Stimulated activated CD8-positive, alpha-beta memory T cell treated with anti-CD3 and anti-CD28 coated beads, Interleukin-4, amount 100 ng/mL, for 24 hours (primary cell): Measurements from ENCODE around the gene CTXN3.
"Not testable (repeated sequence)": the region's sequence is repeated elsewhere in the genome, so short reads cannot be mapped to it uniquely, and the experiment has no call there.

Source experiments
- DNase-seq: peaks from one replicate; pipeline ENCODE4 v3.0.0-alpha.2; 2020; ENCODE audit warnings: low read depth

The CTXN3 gene

GRCh38 chr5:127650649-127651048 is 1.8 kb downstream of the CTXN3 start:
- no peak for DNase-seq

DNA sequence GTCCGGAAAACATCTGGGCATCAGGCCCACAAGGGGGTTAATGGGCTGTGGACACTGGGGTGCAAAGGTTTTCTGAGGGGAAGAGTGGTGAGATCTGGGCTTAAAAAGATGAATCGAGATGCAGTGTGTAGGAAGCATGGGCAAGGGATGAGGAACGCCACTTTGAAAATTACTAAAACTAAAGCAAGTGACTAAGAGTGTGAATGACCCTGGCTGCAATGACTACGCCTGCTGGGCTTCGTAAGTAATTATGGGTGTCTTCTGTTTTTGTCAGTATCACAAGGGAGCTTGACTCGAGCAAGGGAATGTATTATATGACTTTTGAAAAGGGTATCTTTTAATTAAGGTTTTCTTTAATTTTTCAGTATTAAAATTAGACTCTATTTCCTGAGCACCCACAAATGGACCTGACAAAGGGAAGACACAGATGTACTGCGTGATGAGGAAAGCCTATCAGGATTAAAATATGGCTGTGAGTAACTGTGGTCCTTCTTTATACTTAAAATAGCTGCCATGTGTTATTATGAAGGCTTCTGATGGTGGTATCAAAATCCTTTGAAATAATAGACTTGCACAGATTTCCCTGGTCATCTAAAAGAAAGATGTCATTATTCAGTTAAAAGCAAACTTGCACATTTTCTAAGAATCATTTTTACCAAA is 4.2 kb downstream of the CTXN3 start:
- DNase-seq: no peak

DNA sequence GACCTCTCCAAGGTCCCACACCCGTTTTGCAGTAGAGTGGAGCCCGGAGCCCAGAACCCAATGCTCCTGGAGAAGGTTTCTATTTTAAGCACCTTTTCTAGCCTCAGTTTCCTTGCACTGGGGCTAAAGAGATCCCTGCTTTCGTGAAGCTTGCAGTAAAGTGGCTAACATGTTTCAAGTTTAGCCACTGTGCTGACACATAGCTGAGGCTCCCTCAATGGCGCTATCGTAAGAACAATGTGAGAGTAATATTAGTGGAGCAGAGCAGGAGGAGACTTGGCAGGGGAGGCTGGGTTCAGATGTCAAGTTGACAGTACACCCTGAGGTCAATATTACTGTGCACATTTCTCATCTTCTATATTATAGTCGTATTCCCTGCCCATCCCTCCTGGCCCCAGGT is 7.9 kb downstream of the CTXN3 start:
- DNase-seq: no peak

DNA sequence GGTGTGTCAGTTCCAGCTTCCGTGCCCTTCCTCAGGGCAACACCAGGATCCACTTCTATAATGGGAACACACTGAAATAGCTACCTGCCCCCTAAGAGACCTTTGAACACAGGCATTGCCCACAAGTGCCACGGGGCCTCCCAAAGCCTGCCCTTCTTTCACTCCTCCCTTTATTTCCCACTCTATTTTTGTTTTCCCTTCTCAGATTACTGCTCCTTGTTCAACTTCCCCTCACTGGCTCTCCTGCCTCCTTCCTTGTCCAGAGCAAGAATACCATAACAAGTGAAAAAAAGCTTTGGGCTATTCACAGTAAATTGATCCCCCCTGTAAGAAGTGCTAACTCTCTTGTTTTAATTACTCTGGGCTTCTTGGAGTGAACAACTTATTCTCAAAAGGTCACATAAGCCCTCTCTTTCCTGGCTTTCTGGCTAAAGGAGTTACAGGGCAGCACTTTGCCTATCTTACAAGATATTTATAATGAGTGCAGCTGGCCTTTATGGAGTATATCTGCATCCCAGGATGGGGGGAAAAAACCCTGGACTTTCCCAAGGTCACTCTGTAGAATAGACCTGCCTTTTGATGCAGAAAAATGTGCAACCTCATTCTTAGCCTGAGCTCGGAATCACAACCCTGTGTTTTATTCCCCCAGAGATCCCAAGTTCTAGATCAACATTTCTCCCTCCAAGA is 11.3 kb downstream of the CTXN3 start:
- DNase-seq: no peak

DNA sequence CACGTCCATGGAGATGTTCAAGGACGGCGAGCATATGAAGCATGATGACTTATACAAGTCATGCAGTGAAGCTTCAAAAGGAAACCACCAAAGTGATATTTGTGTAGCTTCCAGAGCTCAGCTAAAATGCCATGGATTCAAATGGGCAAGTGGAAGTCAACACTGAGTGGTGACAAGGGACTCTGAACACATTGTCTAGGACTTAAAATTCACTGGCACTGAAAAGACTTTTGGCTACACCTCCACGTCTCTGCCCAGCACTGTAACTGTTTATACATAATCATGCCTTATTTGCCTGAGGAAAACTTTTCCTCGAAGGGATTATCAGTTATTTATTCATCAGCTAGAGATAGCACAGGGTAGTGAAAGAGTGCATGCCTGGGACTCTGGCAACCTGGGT is 15.2 kb downstream of the CTXN3 start:
- DNase-seq: no peak

DNA sequence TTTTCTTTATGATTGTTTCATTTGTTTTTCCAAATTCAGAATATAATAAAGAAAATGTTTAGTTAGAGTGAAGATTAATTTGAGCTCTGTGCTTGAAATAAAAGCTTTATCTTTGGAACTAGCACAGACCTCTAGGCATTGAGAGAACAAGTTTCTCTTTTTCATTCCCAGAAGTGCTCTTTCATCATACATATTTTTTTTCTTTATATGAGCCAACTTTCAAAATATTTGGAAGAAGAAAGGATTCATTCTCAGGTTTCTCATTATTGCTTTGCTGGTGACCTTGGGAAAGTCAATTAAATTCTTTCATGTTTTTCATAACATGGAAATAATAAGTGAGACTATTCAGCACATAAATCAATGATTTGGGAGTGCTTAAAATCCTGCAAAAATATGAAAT is 16.8 kb downstream of the CTXN3 start:
- no peak for DNase-seq

- DNase-seq: no peak
These were observed 17.3 kb downstream of the CTXN3 start for GRCh38 chr5:127666043-127666716.

GRCh38 chr5:127667926-127668325 is 19.0 kb downstream of the CTXN3 start:
- no peak for DNase-seq

- no peak for DNase-seq
These were observed 22.3 kb downstream of the CTXN3 start for GRCh38 chr5:127671218-127671617.

DNA sequence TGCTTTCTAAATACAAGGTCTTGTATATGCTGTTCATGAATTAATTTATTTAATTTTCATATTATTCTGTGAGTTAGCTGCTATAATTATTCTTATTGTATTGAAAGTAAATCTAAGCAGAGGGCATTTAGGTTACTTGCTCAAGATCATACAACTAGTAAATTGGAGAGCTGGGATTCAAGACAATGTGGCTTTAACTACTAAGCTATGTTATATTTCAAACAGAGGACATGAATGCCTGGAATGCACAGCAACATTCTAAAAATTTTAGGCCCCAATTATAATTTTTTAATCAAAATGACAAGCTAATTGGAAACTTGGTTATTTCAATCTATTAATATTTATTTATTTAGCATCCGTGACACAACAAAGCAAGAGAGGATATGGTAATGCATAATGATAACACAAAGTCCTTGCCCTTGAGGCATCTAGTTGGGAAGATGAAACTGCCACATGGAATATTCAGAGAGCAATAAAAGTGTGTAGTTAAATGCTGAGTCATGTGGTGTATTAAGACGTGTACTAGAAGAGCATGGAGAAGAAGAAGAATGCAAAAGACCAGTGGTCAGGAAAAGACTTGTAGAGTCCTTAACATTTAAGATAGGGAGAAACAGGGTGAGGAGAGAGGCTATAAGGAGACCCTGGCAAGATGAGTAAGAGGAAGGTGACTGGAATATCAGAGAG is 24.4 kb downstream of the CTXN3 start:
- DNase-seq: no peak

DNA sequence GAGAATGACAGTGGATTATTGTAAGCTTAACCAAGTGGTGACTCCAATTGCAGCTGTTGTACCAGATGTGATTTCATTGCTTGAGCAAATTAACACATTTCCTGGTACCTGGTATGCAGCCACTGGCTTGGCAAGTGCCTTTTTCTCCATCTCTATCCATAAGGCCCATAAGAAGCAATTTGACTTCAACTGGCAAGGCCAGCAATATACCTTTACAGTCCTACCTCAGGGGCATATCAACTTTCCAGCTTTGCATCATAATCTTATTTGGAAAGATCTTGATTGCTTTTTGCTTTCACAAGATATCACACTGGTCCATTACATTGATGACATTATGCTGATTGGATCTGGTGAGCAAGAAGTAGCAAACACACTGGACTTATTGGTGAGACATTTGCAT is 28.1 kb downstream of the CTXN3 start:
- not testable (repeated sequence) for DNase-seq

DNA sequence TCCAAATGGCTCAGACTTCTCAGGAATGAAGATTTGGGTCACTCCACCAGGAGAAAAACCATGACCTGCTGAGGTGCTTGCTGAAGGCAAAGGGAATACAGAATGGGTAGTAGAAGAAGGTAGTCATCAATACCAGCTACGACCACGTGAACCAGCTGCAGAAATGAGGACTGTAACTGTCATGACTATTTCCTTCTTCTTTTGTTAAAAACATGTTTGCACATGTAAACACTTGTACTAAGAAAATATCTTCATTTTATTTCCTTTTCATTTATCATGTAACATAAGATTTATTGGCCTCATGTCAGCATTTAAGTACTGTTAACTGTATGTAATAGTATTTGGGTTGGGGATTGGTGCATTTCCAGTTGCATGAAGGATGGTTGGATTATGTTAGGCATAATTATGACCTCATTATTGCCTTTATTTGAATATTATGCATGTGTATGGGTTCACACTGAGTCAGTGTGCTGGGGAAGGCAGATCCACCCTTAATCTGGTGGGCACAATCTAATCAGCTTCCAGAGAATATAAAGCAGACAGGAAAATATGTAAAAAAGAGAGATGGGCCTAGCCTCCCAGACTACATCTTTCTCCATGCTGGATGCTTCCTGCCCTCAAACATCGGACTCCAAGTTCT is 30.9 kb downstream of the CTXN3 start:
- DNase-seq: not testable (repeated sequence)

DNA sequence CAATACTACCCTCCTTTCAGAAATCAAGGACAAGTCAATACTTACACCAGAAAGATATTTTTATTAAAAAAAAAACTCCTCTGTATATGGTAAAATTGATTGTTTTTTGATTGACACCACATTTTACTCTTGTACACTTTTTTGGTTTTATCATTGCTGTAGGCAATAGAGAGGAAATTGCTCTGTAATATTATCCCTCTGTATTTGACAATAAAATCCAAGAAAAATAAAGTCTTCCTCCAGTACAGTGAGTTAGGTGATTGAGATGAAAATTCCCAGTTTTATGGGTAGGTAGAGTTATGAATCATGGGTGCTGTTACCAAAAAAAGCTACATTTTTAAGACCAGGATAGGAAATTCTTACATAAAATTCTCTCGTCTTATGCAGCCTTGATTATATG is 31.7 kb downstream of the CTXN3 start:
- DNase-seq: no peak

- DNase-seq: no peak
These were observed 34.1 kb downstream of the CTXN3 start for GRCh38 chr5:127683008-127683407.

DNA sequence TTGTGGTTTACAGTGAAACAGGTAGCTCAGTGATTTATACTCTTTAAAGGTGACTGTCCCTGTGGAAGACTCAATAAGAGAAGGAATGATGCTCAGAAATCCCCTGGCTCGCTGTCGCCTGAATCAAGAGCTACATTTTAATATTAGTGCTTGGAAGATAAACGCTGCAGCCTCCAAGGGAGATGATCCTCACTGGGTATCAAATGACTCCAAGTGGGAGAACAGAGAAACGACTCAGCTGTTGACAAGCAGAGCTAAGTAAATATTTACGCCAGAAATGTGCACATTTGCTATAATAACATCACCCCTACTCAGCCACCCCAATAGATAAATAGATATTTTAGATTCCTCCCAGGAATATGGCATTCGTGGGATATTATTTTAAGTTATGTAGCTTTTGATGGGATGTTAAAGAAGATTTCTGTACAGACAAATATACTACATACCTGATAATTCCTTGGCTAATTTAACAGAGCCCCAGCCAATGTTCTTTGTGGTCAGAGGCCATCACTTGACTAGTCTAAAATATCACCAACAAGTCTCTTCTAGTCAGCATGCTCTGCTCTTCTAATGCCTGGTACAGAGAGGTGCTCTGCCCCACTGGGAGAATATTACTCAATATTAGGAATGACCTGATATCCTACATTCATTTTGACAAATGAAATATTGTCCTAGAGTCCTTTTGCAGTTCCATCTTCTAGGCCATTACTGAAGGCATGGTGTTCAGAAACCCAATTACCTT is 36.0 kb downstream of the CTXN3 start:
- DNase-seq: no peak

GRCh38 chr5:127685662-127686061 is 36.8 kb downstream of the CTXN3 start:
- no peak for DNase-seq

GRCh38 chr5:127686424-127686823 is 37.5 kb downstream of the CTXN3 start:
- DNase-seq: no peak

DNA sequence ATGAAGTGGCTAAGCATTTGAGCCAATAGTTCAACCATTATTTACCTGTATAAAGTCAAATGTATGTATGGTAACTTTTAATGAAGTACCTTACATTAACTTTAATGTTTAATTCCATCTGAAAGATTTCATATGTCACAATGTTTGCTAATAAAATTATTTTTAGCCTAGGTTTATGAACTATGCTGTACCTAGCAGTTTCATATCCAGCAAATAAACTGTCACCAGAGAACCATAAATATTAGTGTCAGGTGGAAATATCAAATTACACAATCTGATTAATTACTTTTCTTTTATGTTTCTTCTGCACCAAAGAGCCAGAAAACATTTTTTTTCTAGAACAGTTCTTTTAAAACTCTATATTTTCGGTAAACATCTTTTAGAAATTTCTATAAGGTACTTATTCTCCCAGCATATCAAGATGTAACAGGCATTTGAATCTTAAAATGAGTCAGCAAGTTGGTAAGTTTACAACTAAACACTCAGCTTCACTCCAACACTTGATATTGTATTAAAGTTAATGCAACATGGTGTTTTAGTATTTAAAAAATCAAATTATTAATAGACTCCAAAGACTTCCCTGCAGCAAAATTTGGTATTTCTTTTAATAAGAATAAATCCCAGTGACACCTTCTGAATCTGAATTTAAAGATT is 45.8 kb downstream of the CTXN3 start:
- DNase-seq: no peak

DNA sequence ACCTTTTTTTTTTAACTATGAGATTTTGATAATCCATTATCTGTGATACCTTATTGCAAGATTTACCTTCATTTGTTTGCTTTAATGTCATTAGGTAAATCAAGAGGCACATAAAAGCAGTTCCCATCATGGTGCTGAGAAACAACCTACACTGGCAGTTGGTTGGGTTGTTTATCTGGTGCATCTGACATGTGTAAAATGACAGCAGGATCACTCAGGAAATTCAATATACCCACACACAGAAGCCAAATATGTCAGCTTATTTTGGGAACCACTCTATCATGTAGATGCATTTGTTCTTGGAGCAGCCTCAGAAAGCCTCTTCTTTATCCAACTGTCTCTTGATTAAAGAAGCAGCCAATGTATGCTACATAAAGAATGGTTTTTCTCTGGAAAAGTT is 46.5 kb downstream of the CTXN3 start:
- no peak for DNase-seq

GRCh38 chr5:127696683-127697082 is 47.8 kb downstream of the CTXN3 start:
- no peak for DNase-seq
